T-helper 1 cell (primary cell): ENCODE measurements around the gene SRGAP2B.
"Not testable (repeated sequence)": the region's sequence is repeated elsewhere in the genome, so short reads cannot be mapped to it uniquely, and the experiment has no call there.

Experiments
- DNase-seq, 5 donors: peaks; one replicate each; pipeline ENCODE4 v3.0.0-alpha.2; 2012 to 2020

The SRGAP2B gene

DNA sequence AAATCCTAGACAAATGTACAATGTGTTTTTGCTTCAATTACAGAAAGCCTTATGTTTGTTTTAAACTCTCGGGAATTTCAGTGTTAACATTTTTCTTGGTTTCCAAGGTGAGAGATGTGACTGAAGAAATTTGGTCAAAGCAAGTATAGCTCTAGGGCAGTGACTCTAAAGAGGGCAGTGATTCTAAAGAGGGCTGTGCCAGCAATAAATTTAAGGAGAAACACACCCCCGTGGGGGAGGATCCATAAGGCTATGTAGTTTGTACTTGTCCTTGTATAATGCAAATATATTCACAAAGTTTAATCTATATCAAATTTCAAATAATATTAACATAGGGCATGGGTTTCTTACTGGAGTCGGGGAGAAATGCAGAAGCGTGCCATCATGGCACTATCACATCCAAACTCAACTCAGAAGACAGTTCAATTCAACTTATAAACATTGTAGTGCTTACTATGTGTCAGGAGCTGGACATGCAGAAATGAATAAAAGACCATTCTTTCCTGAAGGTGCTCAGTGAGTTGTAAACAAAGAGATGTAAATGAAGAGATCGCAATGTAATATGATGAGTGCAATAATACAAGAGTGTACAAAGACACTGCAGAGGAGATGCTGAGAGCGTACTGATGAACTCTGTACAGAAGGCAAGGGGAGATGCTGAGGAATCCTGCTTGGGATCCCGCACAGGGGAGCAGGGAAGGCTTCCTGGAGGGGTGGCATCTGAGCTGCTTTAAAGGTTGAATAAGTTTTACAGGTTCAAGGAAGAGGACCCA is 12.5 kb downstream of the SRGAP2B start:
- not testable (repeated sequence) for DNase-seq

GRCh38 chr1:145080193-145080592 is 14.9 kb downstream of the SRGAP2B start:
- DNase-seq, result not testable (repeated sequence)

DNA sequence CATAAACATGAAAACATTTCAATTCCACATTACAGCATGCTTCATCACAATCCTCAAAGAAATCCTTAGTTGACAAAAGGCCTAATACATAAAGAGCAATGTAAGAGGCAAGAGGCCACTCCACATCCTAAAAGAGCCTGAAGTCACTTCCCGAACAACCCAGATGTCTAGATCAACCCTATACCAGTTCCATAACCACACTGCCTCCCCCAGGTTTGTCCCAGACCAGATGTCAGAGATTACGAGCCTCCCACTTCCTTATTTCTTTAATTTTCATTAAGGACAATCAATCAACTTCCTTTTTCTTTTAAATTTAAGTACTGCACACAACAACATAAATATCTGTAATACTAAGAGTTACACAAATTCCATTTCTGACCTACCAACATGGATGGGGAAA is 15.4 kb downstream of the SRGAP2B start:
- not testable (repeated sequence) for DNase-seq

GRCh38 chr1:145078787-145079370 is 16.2 kb downstream of the SRGAP2B start:
- DNase-seq, result not testable (repeated sequence)

DNA sequence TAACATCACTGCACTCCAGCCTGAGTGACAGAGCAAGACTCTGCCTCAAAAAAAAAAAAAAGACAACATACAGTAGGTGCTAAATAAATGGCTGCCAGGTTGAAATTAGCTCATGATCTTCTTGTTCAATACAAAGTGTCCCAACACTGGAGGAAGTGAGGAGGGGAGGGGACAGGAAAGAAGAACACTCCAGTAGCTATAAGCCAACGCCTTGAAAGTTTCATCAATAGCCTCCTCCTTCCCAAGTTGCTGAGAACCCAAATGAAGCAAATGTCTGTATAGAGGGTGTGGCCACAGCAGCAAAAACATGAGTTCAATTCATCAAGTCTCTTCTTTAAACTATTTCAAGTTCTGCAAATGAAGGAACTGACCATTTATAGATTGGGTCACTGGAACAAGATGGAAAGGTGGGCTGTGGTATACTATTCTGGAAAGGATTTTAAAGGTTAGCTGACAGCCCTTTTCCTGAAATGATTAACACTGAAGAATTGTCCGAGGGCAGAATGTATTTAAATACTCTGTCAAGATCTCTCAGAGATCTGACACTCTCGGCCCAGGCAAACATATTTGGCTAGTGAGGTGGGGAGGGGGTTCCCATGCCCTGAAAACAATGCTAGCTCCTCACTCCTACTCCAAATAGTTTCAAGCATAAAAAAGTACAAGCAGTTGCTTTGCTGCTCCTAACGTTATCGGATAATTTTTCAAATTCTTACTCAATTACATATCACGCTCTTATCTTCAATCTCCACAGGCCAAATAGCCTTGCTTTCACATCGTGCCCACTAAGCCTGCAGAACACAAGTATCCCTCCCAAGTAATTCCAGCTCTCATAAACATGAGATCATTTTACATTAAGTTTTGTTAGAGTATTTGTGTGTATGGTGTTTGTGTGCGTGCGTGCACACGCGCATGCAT is 17.0 kb downstream of the SRGAP2B start:
- not testable (repeated sequence) for DNase-seq

DNA sequence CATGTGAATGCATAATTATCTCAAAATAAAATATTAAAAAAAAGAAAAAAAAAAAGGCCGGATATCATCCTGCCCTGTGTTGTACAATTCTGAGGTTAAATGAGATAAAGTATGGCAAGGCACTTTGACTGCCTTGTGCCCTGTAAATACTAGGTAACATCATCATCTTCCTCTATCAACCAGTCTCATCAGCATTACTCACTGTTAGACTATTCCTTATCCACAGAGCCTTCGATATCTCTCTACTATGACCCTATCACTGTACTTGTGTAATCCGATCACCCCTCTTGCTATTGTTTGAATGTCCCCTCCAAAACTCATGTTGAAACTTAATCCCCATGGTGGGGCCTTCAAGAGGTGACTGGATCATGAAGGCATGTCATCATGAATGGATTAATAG is 18.3 kb downstream of the SRGAP2B start:
- not testable (repeated sequence) for DNase-seq

DNA sequence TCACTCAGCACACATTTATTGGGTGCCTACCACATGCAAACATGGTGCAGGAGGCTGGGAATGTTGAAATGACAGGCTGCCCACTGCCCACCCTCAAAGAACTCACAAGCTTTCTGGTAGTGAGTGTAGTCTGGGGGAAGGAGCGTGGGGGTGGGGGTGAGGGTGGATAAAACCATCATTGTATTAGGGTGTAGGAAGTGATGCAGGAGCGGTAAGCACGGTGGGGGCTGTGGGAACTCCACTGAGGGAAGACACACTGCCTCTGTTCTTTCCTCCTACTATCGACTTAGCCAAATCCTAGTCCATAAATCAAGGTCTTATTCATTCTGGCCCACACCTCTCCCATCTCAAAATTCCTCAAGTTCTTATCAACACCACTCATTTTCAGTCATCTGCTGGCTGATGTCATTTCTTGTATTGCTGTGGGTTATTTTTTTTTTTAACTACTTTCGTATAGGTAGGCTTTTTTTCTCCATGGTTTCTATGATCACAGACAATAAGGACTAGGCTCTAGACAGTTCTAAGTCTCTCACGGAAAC is 21.0 kb downstream of the SRGAP2B start:
- not testable (repeated sequence) for DNase-seq

DNA sequence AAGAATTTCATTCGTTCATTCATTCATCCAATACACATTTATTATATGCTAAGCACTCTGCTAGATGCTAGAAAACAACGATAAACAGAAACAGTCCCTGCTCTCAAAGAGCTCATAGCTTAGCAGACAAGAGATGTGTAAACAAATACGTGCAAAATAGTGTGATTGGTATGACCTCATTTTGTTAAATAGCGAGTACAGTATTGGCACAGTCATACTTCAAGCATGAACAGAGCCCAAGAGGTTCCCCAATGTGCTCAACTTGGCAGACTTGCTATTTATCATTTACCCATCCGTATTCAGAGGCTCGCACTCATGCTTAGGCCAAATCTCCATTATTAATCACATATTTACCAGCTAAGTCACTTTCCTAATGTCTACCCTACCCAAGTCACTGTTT is 23.6 kb downstream of the SRGAP2B start:
- DNase-seq, result not testable (repeated sequence)

DNA sequence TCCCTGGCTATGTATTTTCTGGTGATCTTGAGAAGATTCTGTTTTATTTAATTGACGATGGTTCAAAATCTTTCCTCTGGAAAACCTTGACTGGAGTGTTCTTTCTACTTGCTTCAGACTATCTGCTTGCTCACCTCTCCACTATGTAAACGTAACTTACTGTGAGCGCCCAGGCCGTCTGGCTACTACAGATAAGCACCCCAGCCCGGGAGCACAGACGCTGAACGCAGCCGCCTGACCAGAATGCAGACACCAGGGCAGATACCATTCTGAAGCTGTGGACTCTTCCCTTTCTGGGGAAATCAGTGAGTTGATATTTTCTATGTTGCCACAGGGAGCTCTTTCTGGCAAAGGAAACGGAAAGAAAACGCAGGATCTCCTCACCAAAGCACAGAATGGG is 28.6 kb downstream of the SRGAP2B start:
- not testable (repeated sequence) for DNase-seq

GRCh38 chr1:145065194-145065826 is 29.8 kb downstream of the SRGAP2B start:
- DNase-seq, result not testable (repeated sequence)

- not testable (repeated sequence) for DNase-seq
Measured at GRCh38 chr1:145063941-145064648, 31.0 kb downstream of the SRGAP2B start.

DNA sequence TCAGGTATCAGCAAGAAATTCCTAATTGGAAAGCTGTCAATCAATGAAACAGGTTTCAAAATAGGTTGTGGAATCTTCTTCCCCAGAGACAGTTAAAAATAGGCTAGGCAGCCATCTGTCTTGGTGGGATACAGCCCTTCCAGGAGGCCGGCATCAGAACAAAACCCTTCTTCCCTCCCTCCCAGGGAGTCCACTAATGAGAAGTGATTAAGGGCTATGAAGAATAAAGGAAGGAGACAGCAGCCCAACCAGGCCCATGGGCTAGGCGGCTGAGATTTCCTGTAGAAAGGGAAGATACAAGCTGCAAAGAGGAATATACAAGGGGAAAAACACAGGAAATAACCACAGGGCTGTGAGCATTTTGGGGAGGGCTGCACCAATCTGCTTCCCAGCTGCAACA is 31.8 kb downstream of the SRGAP2B start:
- DNase-seq, result not testable (repeated sequence)

DNA sequence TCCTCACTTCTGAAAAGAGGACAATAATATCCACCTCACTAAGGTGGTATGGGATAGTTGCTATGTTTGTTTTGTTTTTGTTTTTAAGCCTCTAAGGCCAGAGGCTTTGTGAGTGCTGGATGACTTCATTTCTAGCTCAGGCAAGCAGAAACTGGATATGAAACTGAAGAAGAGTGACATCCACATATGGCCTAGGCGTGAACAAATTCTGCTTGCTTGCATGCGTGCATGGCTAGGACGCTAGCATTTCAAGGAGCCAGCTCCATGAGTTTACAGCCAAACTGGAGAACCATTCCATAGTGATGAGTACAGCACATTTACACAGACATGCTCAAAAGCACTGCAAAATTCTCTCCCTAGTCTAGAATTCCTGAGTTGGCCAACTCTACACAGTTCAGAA is 36.9 kb downstream of the SRGAP2B start:
- not testable (repeated sequence) for DNase-seq

GRCh38 chr1:145055217-145055760 is 39.8 kb downstream of the SRGAP2B start:
- not testable (repeated sequence) for DNase-seq

- not testable (repeated sequence) for DNase-seq
Measured at GRCh38 chr1:145053428-145053827, 41.7 kb downstream of the SRGAP2B start.

GRCh38 chr1:145052019-145052776 is 42.9 kb downstream of the SRGAP2B start:
- DNase-seq, result not testable (repeated sequence)

- DNase-seq, result not testable (repeated sequence)
Measured at GRCh38 chr1:145048181-145048856, 46.8 kb downstream of the SRGAP2B start.

DNA sequence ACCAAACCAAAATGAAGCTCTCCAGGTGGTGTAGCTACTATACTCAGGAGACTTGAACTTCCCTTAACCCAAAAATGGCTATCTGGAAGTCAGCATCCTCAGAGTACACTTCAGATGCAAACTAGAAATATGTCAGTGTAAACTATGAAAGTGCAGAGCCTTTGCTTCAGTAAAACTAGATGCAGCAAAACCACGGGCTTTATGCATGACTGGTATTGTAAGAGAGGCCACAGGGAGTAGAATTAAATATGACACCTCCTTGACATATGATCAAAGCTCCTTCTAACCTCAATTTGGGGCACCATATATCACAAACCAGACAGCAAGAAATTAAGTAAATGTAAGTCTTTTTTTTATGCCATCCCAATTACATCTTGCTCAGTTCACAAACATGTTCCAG is 47.6 kb downstream of the SRGAP2B start:
- not testable (repeated sequence) for DNase-seq

DNA sequence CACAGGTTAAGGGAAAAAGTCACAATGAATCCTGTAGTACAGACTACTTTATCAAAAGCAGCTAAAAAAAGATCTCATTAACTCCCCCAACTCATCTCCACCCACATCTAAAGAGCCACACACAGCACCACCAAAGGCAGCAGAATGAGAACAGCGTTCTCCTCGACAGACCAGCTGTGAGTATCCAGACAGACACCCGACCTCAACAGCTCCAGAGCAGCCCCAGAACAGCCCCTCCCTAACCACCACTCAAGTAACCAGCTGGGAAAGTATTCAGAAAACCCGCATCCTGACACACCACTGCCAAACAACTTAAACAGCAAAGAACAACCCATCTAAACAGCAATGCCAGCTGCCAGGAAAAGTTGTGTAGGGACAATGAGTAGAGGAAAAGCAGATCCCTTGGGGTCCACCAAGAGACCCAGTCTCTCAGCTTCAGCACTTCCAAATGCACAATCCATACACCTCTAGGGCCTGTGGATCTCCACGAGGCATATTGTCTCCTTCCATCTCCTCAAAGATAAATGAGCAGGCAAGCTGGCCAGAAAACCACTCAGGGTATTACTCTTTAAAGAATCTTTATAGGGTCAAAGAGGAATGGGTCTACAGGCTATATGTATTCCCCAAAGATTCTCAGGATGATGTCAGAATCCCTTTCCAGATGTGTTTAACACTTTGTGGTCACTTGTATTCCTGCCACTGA is 49.4 kb downstream of the SRGAP2B start:
- not testable (repeated sequence) for DNase-seq
